ENCODE measurements around the gene MYO9A. TPM values are rescaled to one million over a fixed set of nuclear protein-coding genes. Genes with fewer than 3 reads are reported as not detected.

The MYO9A gene
- total RNA-seq, 1 experiment from 2014 or later = 21.4 TPM

DNA sequence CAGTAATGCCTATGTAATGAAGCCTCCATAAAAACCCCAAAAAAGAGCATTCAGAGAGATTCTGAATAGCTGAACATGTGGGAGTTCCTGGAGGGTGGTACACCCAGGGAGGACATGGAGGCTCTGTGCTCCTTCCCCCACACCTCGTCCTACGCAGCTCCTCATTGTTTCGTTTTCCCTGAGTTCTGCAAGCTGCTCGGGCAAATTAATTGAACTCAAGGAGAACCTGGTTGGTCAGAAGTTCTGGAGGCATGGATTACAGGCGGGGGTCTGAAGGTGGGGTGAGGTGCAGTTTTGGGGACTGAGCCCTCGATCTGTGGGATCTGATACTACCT, 142.2 kb downstream of the MYO9A start:
- H4K20me1 ChIP-seq (ENCODE audit: control insufficient read depth, insufficient read depth, insufficient read length) = no peaks in the 10 kb centered on the region
- no peak overlapping the region for H3K23ac ChIP-seq (ENCODE audit: insufficient read length, low read depth, low read length)
- H3K23me2 ChIP-seq (ENCODE audit: insufficient read length, low read depth, low read length, poor library complexity, severe bottlenecking) = no peaks in the 10 kb centered on the region
- H3K9me3 ChIP-seq (ENCODE audit: control insufficient read depth, low read depth, low read length) = no peaks in the 10 kb centered on the region
- no peak overlapping the region for H3K4ac ChIP-seq (ENCODE audit: low read depth, low read length)
- no peak overlapping the region for H2AK5ac ChIP-seq (ENCODE audit: insufficient read length, low read length)
- H3K79me2 ChIP-seq (ENCODE audit: insufficient read depth, low read length) = no peaks in the 10 kb centered on the region
- H2BK20ac ChIP-seq (ENCODE audit: low read depth, low read length, poor library complexity, severe bottlenecking) = no peak overlapping the region
- H3K14ac ChIP-seq (ENCODE audit: insufficient read depth, low read length) = no peak overlapping the region
- TF ChIP-seq, protein P1, sequence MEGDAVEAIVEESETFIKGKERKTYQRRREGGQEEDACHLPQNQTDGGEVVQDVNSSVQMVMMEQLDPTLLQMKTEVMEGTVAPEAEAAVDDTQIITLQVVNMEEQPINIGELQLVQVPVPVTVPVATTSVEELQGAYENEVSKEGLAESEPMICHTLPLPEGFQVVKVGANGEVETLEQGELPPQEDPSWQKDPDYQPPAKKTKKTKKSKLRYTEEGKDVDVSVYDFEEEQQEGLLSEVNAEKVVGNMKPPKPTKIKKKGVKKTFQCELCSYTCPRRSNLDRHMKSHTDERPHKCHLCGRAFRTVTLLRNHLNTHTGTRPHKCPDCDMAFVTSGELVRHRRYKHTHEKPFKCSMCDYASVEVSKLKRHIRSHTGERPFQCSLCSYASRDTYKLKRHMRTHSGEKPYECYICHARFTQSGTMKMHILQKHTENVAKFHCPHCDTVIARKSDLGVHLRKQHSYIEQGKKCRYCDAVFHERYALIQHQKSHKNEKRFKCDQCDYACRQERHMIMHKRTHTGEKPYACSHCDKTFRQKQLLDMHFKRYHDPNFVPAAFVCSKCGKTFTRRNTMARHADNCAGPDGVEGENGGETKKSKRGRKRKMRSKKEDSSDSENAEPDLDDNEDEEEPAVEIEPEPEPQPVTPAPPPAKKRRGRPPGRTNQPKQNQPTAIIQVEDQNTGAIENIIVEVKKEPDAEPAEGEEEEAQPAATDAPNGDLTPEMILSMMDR (conservative IDR thresholded peaks at IDR 0.05) = no peak
- no CpG with 5 or more reads among the region's 6 CpGs for WGBS (ENCODE audit: extremely low coverage, insufficient read length, low lambda C conversion rate)
- H3K27ac ChIP-seq (ENCODE audit: insufficient read length, low read depth, low read length) = no peak overlapping the region
- no peak overlapping the region for H3K9ac ChIP-seq (ENCODE audit: extremely low read depth, insufficient read length, low read length)
- no peak overlapping the region for H4K91ac ChIP-seq (ENCODE audit: insufficient read length, low read depth, low read length)
- H3K36me3 Mint-ChIP-seq (ENCODE audit: insufficient read depth in 1 of 3, low read depth in 3 of 3) = peaks cover 0 to 6% (median 0%) of the 10 kb centered on the region in 3 experiments; a peak in 2 of 7 replicates
- H3K4me2 ChIP-seq (ENCODE audit: insufficient read depth, insufficient read length, low read length) = no peak overlapping the region
- H4K5ac ChIP-seq (ENCODE audit: insufficient read length, low read depth, low read length) = no peak overlapping the region
- H2BK120ac ChIP-seq (ENCODE audit: low read depth, low read length, poor library complexity, severe bottlenecking) = no peak overlapping the region
- no peaks in the 10 kb centered on the region for H3K79me1 ChIP-seq (ENCODE audit: insufficient read depth, low read depth, low read length, poor library complexity, severe bottlenecking)
- no peaks in the 10 kb centered on the region for H3K9me3 Mint-ChIP-seq
- H2BK5ac ChIP-seq (ENCODE audit: insufficient read length, low read length) = no peak overlapping the region
- no peaks in the 10 kb centered on the region for H3K27me3 Mint-ChIP-seq (ENCODE audit: low read depth)
- no peaks in the 10 kb centered on the region; a peak in 1 of 4 replicates for H3K4me1 Mint-ChIP-seq
- no peaks in the 10 kb centered on the region for H3K4me1 ChIP-seq (ENCODE audit: insufficient read depth, low read length)
- no peak overlapping the region for H2BK12ac ChIP-seq (ENCODE audit: insufficient read length, low read depth, low read length)
- no peak overlapping the region for H3K18ac ChIP-seq (ENCODE audit: insufficient read length, low read depth, low read length)
- no peak overlapping the region for H3K4me3 Mint-ChIP-seq
- H3K56ac ChIP-seq (ENCODE audit: insufficient read length, low read depth, low read length) = no peak overlapping the region
- DNase-seq = no peak
- no peak overlapping the region for H2AFZ ChIP-seq (ENCODE audit: low read length)
- no peak overlapping the region for H3K27ac Mint-ChIP-seq
- H3T11ph ChIP-seq (ENCODE audit: low read length) = no peak overlapping the region
- no peak overlapping the region for H2BK15ac ChIP-seq (ENCODE audit: low read depth, low read length)
- no peaks in the 10 kb centered on the region for H3K27me3 ChIP-seq (ENCODE audit: insufficient read depth, low read length)
- no peak overlapping the region for H4K8ac ChIP-seq (replicated peaks; ENCODE audit: insufficient read length, low read depth, low read length)
